Right lobe of liver (tissue), 4 donors: ENCODE results near the gene PCNT.

ENCODE experiments used
- CTCF ChIP-seq, 4 donors: fragments of 200-600 bp in 3 of 4; fragments of 450-650 bp in 1 of 4; IDR thresholded peaks; one replicate each; pipeline versions ENCODE4 v1.5.1 to v1.8.0; 2016 to 2022; ENCODE audit warnings: antibody characterized with exemption in 4 of 4, mild to moderate bottlenecking in 2 of 4
- POLR2A ChIP-seq: fragments of 450-650 bp; IDR thresholded peaks from one replicate; pipeline ENCODE4 v1.6.1; 2017; ENCODE audit warnings: antibody characterized with exemption, mild to moderate bottlenecking
- donor health status: DM: no; HTN: no; CAD: no.
- donor health status: DM: no; HTN: no; CAD: no.
- donor health status: DM: no; HTN: yes; CAD: no.

- TF ChIP-seq CTCF (IDR thresholded peaks at IDR 0.05): no peak
- peak; percentile 6 for TF ChIP-seq POLR2A
Observed at GRCh38 chr21:46459024-46459355, 135.0 kb downstream of the PCNT start.
